Islet precursor cell (in vitro differentiated cells): ENCODE results near the gene ZNF331.

Experiments
- DNase-seq: peaks from one replicate; pipeline ENCODE4 v3.0.0-alpha.2; 2018

ZNF331 gene

GRCh38 chr19:53579518-53579917 is 41.6 kb downstream of the ZNF331 start:
- no peak for DNase-seq

DNA sequence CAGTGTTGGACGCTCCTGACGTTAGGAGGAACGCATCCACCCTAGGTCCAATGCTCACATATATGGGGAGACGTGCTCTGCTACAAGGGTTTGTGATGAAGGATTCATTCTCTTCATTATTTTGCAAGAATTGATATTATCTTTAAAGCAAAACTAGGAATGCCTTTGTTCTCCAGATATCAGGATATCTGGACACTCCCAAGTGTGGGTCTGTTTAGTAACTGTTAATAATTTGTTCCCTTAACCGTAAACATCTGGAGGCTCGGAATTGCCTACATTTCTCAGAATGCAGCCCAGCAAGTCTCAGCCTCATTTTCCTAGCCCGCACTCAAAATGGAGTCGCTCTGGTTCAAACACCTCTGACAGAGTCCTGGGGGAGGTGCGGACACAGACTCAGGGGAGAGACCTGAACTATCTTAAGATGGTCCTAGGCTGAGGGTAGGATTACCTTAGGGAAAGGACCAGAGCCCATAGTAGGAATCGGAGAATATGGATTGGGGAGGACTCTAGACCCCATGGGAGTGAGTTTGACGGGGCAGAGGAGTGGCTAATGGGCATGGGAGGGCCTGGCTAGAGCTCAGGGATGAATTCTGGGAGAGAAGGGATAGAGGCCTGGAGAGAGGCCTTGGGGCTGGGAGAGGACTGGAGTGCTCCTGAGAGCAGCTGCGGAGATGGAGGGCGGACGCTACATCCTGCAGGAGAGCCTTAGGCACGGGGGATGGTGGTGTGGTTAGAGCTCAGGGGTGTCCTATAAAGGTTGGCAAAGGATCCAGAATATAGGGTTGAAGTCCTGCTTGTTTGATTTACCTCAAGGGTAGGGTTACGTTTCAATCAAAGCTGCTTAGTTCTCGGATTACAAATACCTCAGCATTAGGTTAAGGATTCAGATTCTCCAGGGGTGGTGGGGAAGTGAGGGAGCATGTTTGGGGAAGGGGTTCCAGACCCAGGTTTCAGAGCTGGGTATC is 43.2 kb downstream of the ZNF331 start:
- DNase-seq, result no peak

DNA sequence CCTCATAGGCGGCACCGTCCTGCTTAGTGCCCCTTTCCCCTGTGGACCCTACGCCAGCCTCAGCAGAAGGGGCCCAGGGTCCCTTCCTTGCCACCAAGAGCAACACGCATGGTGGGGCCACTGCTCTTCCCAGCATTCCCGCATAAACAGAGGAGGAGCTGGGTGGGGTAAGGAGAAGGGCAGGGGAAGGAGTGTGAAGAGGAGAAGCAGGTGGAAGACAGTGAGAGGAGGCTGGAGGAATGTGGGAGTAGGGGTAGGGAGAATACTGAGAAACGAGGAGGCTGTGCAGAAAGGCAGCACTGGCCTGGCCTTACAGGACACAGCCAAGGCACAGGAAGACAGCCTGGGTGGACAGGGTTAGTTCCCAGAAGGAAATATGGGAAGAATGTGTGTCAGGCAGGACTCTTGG is 43.9 kb downstream of the ZNF331 start:
- no peak for DNase-seq

DNA sequence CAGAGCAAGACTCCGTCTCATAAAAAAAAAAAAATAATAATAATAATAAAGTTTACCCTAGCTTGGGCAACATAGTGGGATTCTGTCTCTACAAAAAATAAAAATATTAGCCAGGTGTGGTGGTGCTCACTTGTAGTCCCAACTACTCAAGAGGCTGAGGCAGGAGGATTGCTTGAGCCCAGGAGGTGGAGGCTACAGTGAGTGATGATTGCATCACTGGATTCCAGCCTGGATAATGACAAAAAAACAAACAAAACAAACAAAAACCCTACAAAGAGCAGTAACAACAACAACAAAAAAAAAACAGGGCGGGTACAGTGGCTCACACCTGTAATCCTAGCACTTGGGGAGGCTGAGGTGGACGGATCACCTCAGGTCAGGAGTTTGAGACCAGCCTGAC is 45.2 kb downstream of the ZNF331 start:
- no peak for DNase-seq

GRCh38 chr19:53586277-53586691 is 48.3 kb downstream of the ZNF331 start:
- DNase-seq, result no peak

- DNase-seq, result no peak
Observed at GRCh38 chr19:53594811-53595509, 57.0 kb downstream of the ZNF331 start.

DNA sequence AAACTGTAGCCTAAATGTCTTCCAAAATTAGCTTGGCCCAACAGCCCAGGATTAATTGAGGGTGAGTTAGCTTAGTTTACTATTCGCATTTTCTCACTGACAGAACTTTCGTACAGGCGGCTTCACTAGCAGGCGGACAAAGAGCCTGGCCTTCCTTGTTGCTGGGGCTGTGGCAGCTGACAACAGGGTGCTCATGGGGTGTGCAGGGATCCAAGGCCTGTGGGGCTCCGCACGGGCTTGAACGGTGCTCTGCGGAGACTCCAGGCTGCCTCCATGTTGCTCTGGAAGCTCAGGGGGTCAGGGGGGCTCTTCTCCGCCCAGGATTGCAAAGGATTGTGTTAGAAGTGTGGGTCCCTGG is 57.5 kb downstream of the ZNF331 start:
- DNase-seq, result no peak

DNA sequence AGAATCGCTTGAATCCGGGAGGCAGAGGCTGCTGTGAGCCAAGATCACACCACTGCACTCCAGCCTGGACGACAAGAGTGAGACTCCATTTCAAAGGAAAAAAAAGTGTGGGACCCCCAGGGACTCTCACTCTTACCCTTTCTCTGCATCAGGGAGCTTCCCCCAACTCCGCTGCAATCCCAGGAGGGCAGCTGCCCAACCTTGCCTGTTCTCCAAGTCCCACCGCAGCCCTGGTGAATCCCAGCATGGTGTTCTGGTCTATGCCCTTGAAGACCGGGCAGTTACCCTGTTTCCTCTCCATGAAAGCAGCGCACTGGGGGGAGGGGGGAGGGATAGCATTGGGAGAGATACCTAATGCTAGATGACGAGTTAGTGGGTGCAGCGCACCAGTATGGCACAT is 58.1 kb downstream of the ZNF331 start:
- no peak for DNase-seq

DNA sequence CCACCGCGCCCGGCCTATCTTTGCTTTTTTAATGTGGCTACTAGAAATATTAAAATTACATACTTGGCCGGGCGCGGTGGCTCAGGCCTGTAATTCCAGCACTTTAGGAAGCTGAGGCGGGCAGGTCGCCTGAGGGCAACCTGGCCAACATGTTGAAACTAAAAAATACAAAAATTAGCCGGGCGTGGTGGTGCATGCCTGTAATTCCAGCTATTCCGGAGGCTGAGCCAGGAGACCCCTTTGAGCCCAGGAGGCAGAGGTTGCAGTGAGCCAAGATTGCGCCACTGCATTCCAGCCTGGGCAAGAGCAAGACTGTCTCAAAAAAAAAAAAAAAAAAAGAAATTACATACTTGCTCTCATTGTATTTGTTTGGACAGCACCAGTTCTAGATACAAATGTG is 59.1 kb downstream of the ZNF331 start:
- peak; percentile 74 for DNase-seq

- DNase-seq, result peak; percentile 71
Observed at GRCh38 chr19:53598361-53598760, 60.4 kb downstream of the ZNF331 start.

- no peak for DNase-seq
Observed at GRCh38 chr19:53600217-53600616, 62.3 kb downstream of the ZNF331 start.

- DNase-seq, result no peak
Observed at GRCh38 chr19:53606031-53606430, 68.1 kb downstream of the ZNF331 start.

GRCh38 chr19:53608381-53608780 is 70.4 kb downstream of the ZNF331 start:
- no peak for DNase-seq

DNA sequence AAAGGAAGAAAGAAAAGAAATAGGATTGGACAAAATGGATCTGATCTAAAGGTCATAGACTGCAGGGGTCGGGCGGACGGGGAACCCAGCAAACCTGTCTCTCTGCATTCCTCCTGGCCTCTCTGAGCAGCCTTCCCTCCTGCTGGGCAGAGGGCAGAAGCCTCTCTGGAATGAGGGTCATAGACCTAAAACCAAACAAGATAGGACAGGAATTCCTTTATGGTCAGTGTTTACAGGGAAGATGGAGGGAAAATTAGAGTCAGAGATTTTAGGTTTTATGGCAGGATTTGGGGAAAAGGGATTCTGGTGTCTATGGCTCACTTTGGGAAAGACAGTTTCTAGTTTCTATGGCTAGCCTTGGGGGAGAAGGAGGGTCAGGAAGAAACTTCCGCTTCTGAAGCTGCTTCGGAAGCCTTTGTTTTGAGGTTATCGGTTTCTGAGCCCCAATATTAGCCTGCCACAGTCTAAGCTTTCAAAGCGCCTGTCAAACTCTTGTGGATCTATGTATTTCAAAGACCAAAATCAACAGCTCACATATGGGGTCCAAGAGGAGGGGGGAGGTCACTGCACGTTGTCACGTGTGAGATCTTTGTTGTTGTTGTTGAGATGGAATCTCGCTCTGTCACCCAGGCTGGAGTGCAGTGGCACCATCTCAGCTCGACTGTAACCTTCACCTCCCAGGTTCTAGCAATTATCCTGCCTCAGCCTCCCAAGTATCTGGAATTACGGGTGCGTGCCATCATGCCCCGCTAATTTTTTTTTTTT is 75.0 kb downstream of the ZNF331 start:
- DNase-seq, result peak; percentile 95

- peak; percentile 81 for DNase-seq
Observed at GRCh38 chr19:53621885-53622740, 84.2 kb downstream of the ZNF331 start.

- DNase-seq, result peak; percentile 82
Observed at GRCh38 chr19:53624771-53625545, 87.0 kb downstream of the ZNF331 start.

GRCh38 chr19:53626486-53626885 is 88.5 kb downstream of the ZNF331 start:
- DNase-seq, result no peak

DNA sequence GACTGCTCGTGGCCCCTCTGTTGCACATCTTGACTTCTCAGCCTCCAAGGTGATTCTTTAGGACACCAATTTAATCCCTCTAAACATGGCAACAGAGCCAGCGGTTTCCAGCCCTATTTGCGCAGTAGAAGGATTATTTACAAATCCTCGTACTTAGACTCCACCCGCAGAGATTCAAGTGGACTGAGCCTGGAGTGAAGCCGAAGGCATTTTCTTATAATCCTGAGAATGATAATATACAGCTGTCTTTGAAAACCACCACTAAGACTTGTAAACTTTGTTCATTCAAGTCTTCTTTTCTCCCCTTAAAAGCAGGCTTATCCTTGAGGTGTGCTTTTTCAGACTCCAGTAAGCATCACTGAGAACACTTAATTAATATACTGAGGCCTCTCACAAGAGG is 89.0 kb downstream of the ZNF331 start:
- no peak for DNase-seq
